ENCODE data around the gene COL4A1.

- TF ChIP-seq MAX (IDR thresholded peaks at IDR 0.05; ENCODE audit: low read depth) (no peak), FOXM1 (IDR thresholded peaks at IDR 0.05; ENCODE audit: low read depth) (no peak), RFX5 (IDR thresholded peaks at IDR 0.05; ENCODE audit: low read length) (no peak), CTCF (IDR thresholded peaks at IDR 0.05) (no peak), TAF1 (IDR thresholded peaks at IDR 0.05; ENCODE audit: borderline replicate concordance, low read depth, low read length) (no peak), NFIC (IDR thresholded peaks at IDR 0.05; ENCODE audit: borderline replicate concordance) (no peak), USF1 (IDR thresholded peaks at IDR 0.05; ENCODE audit: borderline replicate concordance, low read depth) (no peak), RCOR1 (IDR thresholded peaks at IDR 0.05; ENCODE audit: low read length) (no peak), JUND (IDR thresholded peaks at IDR 0.05) (no peak), EZH2phosphoT487 (IDR thresholded peaks at IDR 0.05; ENCODE audit: borderline replicate concordance, low read depth) (no peak), SMC3 (IDR thresholded peaks at IDR 0.05; ENCODE audit: low read depth, low read length) (no peak), EP300 (IDR thresholded peaks at IDR 0.05; ENCODE audit: borderline replicate concordance in 1 of 2, low read depth in 1 of 2, low read length in 1 of 2) (no peak), RAD21 (IDR thresholded peaks at IDR 0.05; ENCODE audit: low read length) (no peak)
Observed at GRCh38 chr13:110261166-110262081, 45.5 kb downstream of the COL4A1 start.
